Mesothelial cell of epicardium (in vitro differentiated cells): ENCODE measurements around the gene GABRB2. TPM values are rescaled to one million over a fixed set of nuclear protein-coding genes. Genes with fewer than 3 reads are reported as not detected.
"Not testable (repeated sequence)": the region's sequence is repeated elsewhere in the genome, so short reads cannot be mapped to it uniquely, and the experiment has no call there.

Source experiments
- DNase-seq, 2 experiments: peaks; one replicate each; pipeline ENCODE4 v3.0.0; 2021; ENCODE audit warnings: low spot score in 2 of 2; ENCODE audit not compliant: unreplicated experiment in 2 of 2
- H3K27ac Mint-ChIP-seq: 2 replicates; pipeline ENCODE4 v1.8.0; 2021; ENCODE audit warnings: mixed read lengths
- H3K27me3 Mint-ChIP-seq: 2 replicates; pipeline ENCODE4 v1.8.0; 2021; ENCODE audit warnings: low read depth, mixed read lengths
- H3K36me3 Mint-ChIP-seq: 2 replicates; pipeline ENCODE4 v1.8.0; 2021; ENCODE audit warnings: mixed read lengths
- H3K4me1 Mint-ChIP-seq: 2 replicates; pipeline ENCODE4 v1.8.0; 2021; ENCODE audit warnings: mixed read lengths
- H3K4me3 Mint-ChIP-seq: 2 replicates; pipeline ENCODE4 v1.8.0; 2021; ENCODE audit warnings: mild to moderate bottlenecking, moderate library complexity, mixed read lengths
- H3K9me3 Mint-ChIP-seq: 2 replicates; pipeline ENCODE4 v1.8.0; 2021; ENCODE audit warnings: mixed read lengths
- total RNA-seq: library from RNA; stranded (reverse); gene quantifications from 3 replicates; pipeline ENCODE4 v1.2.1, GENCODE V29; 2021
- TF ChIP-seq, protein P1 (sequence below): fragments of 200-600 bp; sonication (generic); IDR thresholded peaks from one replicate; pipeline ENCODE4 v1.5.0; 2021; ENCODE audit warnings: antibody characterized with exemption; ENCODE audit not compliant: unreplicated experiment

The GABRB2 gene
- total RNA-seq, 1 donor from 2014 or later = 0.76 TPM

DNA sequence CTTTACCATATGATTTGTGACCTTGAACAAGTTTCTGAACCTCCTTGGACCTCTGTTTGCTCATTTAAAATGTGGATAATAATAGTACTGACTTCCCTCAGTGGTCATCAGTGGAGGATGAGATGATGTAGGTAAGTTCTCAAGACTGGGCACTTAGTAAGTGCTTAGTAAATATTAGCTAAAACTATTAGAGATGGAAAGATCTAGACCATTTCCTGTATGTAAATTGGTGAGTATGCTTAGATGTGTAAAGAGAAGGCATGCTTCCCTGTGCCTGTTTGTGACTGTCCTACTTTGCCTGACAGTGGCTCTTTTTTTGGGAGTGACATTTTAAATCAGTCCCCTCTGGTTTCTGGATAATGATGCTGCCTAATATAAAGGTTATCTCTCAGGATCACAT lies 288.1 kb downstream of the GABRB2 start:
- Mint-ChIP-seq H3K27ac (no peak overlapping the region), H3K9me3 (no peaks in the 10 kb centered on the region), H3K27me3 (peaks cover 22% of the 10 kb centered on the region), H3K36me3 (no peaks in the 10 kb centered on the region), H3K4me1 (peaks cover 11% of the 10 kb centered on the region), H3K4me3 (no peak overlapping the region)
- TF ChIP-seq, protein P1, sequence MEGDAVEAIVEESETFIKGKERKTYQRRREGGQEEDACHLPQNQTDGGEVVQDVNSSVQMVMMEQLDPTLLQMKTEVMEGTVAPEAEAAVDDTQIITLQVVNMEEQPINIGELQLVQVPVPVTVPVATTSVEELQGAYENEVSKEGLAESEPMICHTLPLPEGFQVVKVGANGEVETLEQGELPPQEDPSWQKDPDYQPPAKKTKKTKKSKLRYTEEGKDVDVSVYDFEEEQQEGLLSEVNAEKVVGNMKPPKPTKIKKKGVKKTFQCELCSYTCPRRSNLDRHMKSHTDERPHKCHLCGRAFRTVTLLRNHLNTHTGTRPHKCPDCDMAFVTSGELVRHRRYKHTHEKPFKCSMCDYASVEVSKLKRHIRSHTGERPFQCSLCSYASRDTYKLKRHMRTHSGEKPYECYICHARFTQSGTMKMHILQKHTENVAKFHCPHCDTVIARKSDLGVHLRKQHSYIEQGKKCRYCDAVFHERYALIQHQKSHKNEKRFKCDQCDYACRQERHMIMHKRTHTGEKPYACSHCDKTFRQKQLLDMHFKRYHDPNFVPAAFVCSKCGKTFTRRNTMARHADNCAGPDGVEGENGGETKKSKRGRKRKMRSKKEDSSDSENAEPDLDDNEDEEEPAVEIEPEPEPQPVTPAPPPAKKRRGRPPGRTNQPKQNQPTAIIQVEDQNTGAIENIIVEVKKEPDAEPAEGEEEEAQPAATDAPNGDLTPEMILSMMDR = no peak
- DNase-seq = no peak

DNA sequence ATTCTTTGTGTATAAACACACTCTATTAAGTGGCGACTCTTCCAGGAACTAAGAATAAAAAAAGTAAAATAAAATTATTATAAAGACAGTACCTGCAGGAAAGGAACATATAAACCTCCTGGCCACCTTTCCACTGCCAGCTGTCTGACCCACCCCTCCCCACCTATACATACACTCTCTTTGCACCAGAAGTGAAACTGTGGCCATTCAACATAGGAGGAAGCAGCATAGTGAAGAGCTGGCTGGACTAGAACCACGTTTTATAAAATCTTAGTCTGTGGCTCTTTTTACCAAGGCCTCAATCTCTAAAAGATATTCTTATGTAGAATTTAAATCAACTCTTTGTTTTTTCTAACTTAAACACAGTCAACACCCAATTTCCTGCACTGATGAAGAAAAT lies 289.6 kb downstream of the GABRB2 start:
- no peaks in the 10 kb centered on the region for H3K9me3 Mint-ChIP-seq
- DNase-seq = no peak
- TF ChIP-seq, protein P1 = no peak
- no peak overlapping the region for H3K4me3 Mint-ChIP-seq
- H3K36me3 Mint-ChIP-seq = no peaks in the 10 kb centered on the region
- peaks cover 22% of the 10 kb centered on the region for H3K27me3 Mint-ChIP-seq
- no peaks in the 10 kb centered on the region for H3K4me1 Mint-ChIP-seq
- no peak overlapping the region for H3K27ac Mint-ChIP-seq

DNA sequence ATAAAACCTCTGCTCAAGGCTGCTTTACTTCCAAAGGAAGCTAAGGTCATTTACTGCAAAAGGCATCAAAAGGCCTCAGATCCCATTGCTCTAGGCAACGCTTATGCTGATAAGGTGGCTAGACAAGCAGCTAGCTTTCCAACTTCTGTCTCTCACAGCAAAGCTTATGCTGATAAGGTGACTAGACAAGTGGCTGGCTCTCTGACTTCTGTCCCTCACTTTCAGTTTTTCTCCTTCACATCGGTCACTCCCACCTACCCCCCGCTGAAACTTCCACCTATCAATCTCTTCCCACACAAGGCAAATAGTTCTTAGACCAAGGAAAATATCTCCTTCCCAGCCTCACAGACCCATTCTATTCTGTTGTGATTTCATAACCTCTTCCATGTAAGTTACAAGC lies 293.6 kb downstream of the GABRB2 start:
- not testable (repeated sequence) for DNase-seq, H3K27me3 Mint-ChIP-seq, H3K4me1 Mint-ChIP-seq, H3K36me3 Mint-ChIP-seq, H3K9me3 Mint-ChIP-seq, H3K27ac Mint-ChIP-seq, H3K4me3 Mint-ChIP-seq

DNA sequence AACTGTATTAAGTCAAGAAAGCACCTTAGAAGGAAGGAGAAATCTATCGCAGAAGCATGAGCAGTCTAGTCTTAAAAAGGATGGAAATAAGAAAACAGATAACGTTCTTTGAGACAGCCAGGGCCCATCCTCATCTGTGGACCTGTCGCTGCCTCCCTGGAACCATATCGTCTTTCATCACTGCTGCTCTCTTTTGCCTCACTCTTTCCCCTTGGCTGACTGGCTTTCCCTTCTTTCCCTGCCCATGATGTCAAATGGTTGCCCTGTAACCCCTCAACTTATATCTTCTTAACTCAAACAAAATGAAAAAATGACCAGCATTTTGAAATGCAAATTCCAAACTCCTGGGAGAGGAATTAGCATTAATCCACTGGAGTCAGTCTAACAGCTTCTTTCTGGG lies 299.8 kb downstream of the GABRB2 start:
- Mint-ChIP-seq H3K4me1 (no peaks in the 10 kb centered on the region), H3K27ac (no peak overlapping the region), H3K4me3 (no peak overlapping the region), H3K36me3 (no peaks in the 10 kb centered on the region), H3K9me3 (no peaks in the 10 kb centered on the region), H3K27me3 (no peaks in the 10 kb centered on the region)
- TF ChIP-seq, protein P1 = no peak
- DNase-seq = no peak

DNA sequence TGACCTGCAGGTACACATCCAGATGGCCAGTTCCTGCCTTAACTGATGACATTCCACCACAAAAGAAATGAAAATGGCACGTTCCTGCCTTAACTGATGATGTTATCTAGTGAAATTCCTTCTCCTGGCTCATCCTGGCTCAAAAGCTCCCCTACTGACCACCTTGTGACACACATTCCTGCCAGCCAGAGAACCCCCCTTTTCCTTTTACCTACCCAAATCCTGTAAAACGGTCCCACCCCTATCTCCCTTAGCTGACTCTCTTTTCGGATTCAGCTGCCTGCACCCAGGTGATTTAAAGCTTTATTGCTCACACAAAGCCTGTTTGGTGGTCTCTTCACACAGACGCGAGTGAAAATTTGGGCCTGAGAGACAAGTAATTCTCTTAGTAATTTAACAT lies 300.7 kb downstream of the GABRB2 start:
- not testable (repeated sequence) for H3K27me3 Mint-ChIP-seq, H3K4me1 Mint-ChIP-seq, DNase-seq, H3K36me3 Mint-ChIP-seq, H3K4me3 Mint-ChIP-seq, H3K27ac Mint-ChIP-seq, H3K9me3 Mint-ChIP-seq

Other genes starting within 250 kb of the GABRB2 start
- gene GABRA6, start 139.0 kb upstream of the GABRB2 start, total RNA-seq = not detected in 3 replicates